Measurements from ENCODE around the gene PPP1R8.
"Not testable (repeated sequence)": the region's sequence is repeated elsewhere in the genome, so short reads cannot be mapped to it uniquely, and the experiment has no call there.

PPP1R8 gene

DNA sequence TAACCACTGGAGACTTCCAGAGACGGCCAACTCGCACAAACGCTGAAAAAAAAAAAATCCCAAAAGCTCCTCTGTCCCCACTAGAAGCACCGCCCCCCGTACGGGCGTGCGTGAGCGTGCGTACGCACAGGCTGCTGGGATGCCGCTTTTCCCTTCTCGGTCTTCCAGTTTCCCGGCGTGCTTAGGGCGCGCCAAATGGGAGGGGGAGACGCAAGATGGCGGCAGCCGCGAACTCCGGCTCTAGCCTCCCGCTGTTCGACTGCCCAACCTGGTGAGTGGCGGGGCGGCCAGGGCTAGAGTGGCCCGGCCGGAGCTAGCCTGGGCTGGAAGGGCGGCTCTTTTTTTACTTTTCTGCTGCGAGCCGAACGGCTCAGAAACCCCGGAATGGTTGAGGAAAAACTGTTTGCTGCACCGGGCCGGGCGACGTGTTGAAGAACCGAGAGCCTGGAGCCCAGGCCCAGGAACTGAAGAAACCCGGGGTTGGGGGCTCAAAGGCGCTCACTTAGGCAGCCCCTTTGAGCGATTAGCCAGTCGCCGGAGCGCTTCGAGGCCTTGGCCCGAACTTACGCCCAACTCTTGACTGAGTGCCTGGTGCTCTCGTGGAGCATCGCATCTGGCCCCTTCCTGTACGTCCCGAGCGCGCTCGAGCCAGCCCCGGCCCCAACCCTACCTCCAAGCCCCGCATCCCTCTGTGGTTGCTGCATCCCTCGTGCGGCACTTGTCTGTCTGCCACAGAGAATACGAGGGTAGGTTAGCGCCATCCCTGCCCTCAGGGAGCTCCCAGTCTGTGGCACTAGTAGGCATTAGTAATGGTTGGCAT lies at the start of gene PPP1R8:
TSS of gene PPP1R8 (plus strand) at position 162 of the 820 bp plus-strand sequence. CDS start at position 216, 54 bp downstream.
- TF ChIP-seq, protein P1, sequence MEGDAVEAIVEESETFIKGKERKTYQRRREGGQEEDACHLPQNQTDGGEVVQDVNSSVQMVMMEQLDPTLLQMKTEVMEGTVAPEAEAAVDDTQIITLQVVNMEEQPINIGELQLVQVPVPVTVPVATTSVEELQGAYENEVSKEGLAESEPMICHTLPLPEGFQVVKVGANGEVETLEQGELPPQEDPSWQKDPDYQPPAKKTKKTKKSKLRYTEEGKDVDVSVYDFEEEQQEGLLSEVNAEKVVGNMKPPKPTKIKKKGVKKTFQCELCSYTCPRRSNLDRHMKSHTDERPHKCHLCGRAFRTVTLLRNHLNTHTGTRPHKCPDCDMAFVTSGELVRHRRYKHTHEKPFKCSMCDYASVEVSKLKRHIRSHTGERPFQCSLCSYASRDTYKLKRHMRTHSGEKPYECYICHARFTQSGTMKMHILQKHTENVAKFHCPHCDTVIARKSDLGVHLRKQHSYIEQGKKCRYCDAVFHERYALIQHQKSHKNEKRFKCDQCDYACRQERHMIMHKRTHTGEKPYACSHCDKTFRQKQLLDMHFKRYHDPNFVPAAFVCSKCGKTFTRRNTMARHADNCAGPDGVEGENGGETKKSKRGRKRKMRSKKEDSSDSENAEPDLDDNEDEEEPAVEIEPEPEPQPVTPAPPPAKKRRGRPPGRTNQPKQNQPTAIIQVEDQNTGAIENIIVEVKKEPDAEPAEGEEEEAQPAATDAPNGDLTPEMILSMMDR (IDR thresholded peaks at IDR 0.05; ENCODE audit: insufficient read depth, missing control alignments): no peak
- DNase-seq (ENCODE audit: insufficient read length, low spot score) (no peak), FAIRE-seq (no peak)

DNA sequence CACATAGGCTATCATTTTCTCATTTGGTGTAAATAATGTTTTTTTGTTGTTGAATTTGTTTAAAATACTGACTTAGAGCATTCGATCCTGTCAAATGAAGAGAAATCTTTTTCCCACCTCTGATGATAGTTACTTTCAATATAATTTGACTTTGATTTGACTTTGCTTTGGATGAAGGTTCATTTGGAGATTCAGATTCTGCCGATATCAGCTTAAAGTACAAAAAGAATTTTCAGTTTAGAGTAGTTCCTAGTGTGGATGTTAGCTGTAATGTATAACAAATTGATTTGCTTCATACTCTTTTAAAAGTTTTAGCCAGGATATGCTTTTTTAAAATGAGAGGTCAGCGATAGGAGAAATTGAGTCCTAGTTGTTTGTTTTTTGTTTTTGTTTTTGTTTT lies 47.6 kb upstream of the PPP1R8 start:
- FAIRE-seq: no peak
- no peak for DNase-seq (ENCODE audit: insufficient read length, low spot score)
- TF ChIP-seq, protein P1 (IDR thresholded peaks at IDR 0.05; ENCODE audit: insufficient read depth, missing control alignments): no peak

DNA sequence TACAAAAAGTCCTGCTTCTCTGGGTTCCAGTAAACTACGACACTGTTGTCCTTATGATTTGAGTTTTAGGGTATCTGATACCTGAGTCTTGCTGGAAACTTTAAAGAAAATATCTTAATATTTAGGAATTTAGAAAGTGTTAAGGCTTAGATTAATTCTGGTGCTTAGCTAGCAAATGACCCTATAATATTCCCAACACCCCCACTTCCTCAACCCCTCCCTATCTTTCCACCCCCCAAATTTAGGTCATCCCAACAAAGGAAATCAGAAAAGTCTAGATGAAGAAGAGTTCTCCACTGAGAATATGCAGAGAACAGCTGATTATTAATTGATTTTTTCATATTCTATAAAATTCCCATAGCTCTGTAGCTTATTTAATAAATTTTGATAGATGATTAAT lies 45.9 kb upstream of the PPP1R8 start:
- DNase-seq (ENCODE audit: insufficient read length, low spot score) (no peak), FAIRE-seq (no peak)
- TF ChIP-seq, protein P1 (IDR thresholded peaks at IDR 0.05; ENCODE audit: insufficient read depth, missing control alignments): no peak

DNA sequence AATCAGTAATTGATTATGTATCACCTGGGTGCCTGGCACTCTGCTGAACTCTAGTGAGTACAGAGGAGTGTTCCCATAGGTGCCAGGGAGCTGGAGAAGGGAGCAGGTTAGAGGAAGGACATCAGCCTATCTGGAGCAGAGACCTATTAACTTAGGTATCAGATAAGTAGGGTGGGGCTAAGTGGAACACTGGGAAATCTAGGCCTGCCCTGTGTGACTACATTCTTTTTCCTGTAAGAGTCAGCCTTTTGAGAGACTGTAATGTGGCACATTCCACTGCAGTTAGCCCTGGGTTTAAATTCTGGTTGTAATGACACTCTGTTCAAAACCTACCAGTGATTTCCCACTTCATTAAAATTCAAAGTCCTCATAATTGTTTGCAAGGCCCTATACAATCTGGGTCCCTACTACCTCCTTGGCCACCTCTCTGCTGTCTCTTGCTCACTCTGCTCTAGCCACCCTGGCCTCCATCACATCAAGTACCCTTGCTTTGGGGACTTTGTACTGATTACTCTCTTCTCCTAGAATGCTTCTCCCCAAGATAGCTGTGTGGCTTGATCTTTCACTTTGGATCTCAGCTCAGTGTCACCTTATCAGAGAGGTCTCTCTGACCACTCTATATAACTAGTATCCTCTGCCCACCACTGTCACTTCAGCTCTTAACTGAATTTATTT lies 44.7 kb upstream of the PPP1R8 start:
- no peak for DNase-seq (ENCODE audit: insufficient read length, low spot score)
- FAIRE-seq: no peak
- TF ChIP-seq, protein P1 (IDR thresholded peaks at IDR 0.05; ENCODE audit: insufficient read depth, missing control alignments): no peak

DNA sequence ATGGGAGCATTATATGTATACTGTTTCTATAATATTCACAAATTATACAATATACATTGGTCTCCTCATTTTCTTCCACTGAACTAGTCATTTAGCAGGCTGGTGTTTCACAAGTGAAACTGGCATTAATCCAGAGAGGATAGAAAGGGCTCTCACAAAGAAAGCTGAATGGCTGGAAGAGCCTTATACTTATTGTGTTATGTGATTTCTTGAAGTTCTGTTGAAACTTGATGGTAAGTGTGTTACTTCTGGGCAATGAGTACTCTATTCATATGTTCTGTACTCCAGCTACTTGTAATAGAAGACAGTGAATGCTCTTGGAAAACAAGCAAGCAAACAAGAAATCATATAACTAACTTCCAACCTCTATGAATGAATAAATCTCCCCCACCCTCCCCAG lies 42.7 kb upstream of the PPP1R8 start:
- TF ChIP-seq, protein P1 (IDR thresholded peaks at IDR 0.05; ENCODE audit: insufficient read depth, missing control alignments): no peak
- FAIRE-seq (no peak), DNase-seq (ENCODE audit: insufficient read length, low spot score) (no peak)

DNA sequence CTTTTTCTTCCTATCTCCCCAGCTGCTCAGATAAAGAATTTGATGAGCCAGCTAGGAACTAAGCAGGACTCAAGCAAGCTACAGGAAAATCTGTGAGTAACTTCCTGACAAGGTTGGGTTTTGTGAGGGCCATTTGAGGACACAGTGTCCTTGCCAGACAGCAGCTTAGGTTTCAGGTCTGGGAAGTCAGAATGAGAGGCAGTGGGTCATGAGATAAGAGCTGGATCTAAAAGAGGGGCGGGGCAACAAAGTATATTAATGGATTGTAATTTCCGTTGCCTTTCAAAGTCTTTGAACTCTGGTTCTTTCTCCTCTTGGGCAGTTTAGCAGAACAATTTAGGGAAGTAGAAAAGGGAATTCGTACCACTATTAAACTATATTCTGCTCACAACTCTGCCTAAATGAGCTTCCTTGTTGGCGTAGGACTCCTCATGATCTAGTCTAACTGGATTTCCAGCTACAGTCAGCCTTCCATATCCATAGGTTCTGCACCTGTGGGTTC lies 41.0 kb upstream of the PPP1R8 start:
- FAIRE-seq (no peak), DNase-seq (ENCODE audit: insufficient read length, low spot score) (no peak)
- TF ChIP-seq, protein P1 (IDR thresholded peaks at IDR 0.05; ENCODE audit: insufficient read depth, missing control alignments): no peak

DNA sequence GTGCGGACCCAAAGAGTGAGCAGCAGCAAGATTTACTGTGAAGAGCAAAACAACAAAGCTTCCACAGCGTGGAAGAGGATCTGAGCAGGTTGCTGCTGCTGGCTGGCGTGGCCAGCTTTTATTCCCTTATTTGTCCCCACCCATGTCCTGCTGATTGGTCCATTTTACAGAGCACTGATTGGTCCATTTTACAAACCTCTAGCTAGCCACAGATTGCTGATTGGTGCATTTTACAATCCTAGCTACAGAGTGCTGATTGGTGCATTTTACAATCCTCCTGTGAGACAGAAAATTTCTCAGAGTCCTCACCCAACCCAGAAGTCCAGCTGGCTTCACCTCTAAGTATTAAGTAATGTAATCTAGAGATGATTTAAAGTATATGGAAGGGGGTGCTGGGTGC lies 40.3 kb upstream of the PPP1R8 start:
- FAIRE-seq; DNase-seq (ENCODE audit: insufficient read length, low spot score): not testable (repeated sequence)

Data from D721Med (cell line).